K562 (cell line): Measurements from ENCODE around the gene ATP6V0D1. TPM values are rescaled to one million over a fixed set of nuclear protein-coding genes. Genes with fewer than 3 reads are reported as not detected.

ENCODE experiments used
- ATAC-seq: fragments of 200-7000 bp; cut with Tn5 transposase; 3 replicates; pipeline ENCODE4 v1.9.1; 2020; ENCODE audit warnings: moderate library complexity
- BruUV-seq: library from RNA; stranded (reverse); fragments of 400-500 nt; replicated peaks from 2 replicates; lab custom pipeline; 2021; lab: Mats Ljungman, UMichigan
- CTCF ChIA-PET: fragments of 300-600 bp; formaldehyde crosslinking; extraction: SDS; loops from one replicate; lab custom pipeline; 2021; ENCODE audit warnings: low intra/inter-chr PET ratio; lab: Yijun Ruan, JAX
- POLR2A ChIA-PET: fragments of 300-600, 350-650 bp; sonication (Branson Sonifier 250); formaldehyde crosslinking; extraction: SDS; loops from one replicate; lab custom pipeline; 2021; ENCODE audit warnings: antibody characterized with exemption, inconsistent platforms; lab: Yijun Ruan, JAX
- DNase-seq, 4 experiments: peaks; one replicate each; pipeline versions ENCODE4 v3.0.0 to v3.0.0-alpha.2; 2011 to 2018; ENCODE audit warnings: low spot score in 3 of 4, mixed read lengths in 3 of 4; ENCODE audit errors: extremely low read depth in 1 of 4
- FAIRE-seq: peaks from 2 replicates; lab custom pipeline; 2011; peaks lifted over from hg19 to GRCh38; lab: Jason Lieb, UNC
- H2AFZ ChIP-seq: 2 replicates; pipeline ENCODE4 v1.6.0; 2011; ENCODE audit warnings: low read depth, low read length, control low read depth, inconsistent platforms
- H3K27ac ChIP-seq: fragments of 200-600 bp; 3 replicates; pipeline ENCODE4 v1.8.0; 2011; ENCODE audit warnings: low read depth, mild to moderate bottlenecking, control low read depth, inconsistent platforms, low read length, moderate library complexity, mixed read lengths; ENCODE audit errors: extremely low read depth
- H3K27me3 ChIP-seq, 2 experiments: fragments of 300-600 bp in 1 of 2; 2 replicates in 1 of 2; 3 replicates in 1 of 2; pipeline versions ENCODE4 v1.6.0 to v1.8.0; 2011; ENCODE audit warnings: inconsistent platforms in 2 of 2, low read length in 2 of 2, mild to moderate bottlenecking in 1 of 2, mixed read lengths in 1 of 2, moderate library complexity in 1 of 2; ENCODE audit not compliant: control insufficient read depth in 2 of 2, insufficient read depth in 2 of 2
- H3K36me3 ChIP-seq: fragments of 300-600 bp; 3 replicates; pipeline ENCODE4 v1.8.0; 2011; ENCODE audit warnings: mild to moderate bottlenecking, low read length, inconsistent platforms; ENCODE audit not compliant: control insufficient read depth, insufficient read depth
- H3K4me1 ChIP-seq, 2 experiments: fragments of 200-600 bp in 1 of 2; replicated peaks in 1 of 2; 2 replicates in 1 of 2; 3 replicates in 1 of 2; pipeline versions ENCODE4 v1.5.1 to v1.8.0; 2011; ENCODE audit warnings: inconsistent platforms in 2 of 2, low read length in 2 of 2, mild to moderate bottlenecking in 1 of 2, mixed read lengths in 1 of 2, moderate library complexity in 1 of 2; ENCODE audit not compliant: control insufficient read depth in 2 of 2, insufficient read depth in 2 of 2
- H3K4me2 ChIP-seq: 2 replicates; pipeline ENCODE4 v1.6.1; 2011; ENCODE audit warnings: low read length, control low read depth, inconsistent platforms, mixed read lengths; ENCODE audit not compliant: insufficient read depth
- H3K4me3 ChIP-seq: fragments of 200-600 bp; sonication (generic), shearing (Covaris generic); 2 replicates; pipeline ENCODE4 v1.5.1; 2016; ENCODE audit warnings: control low read depth, inconsistent platforms
- H3K79me2 ChIP-seq: fragments of 200-600 bp; 3 replicates; pipeline ENCODE4 v1.8.0; 2011; ENCODE audit warnings: low read length, inconsistent platforms; ENCODE audit not compliant: control insufficient read depth, insufficient read depth
- H3K9ac ChIP-seq, 2 experiments: 2 replicates each; pipeline versions ENCODE4 v1.6.0 to v1.6.1; 2011; ENCODE audit warnings: low read depth in 2 of 2, low read length in 2 of 2, control low read depth in 1 of 2, inconsistent platforms in 1 of 2, mild to moderate bottlenecking in 1 of 2, mixed read lengths in 1 of 2; ENCODE audit not compliant: insufficient read depth in 1 of 2
- H3K9me1 ChIP-seq: one replicate; pipeline ENCODE4 v1.6.0; 2011; ENCODE audit warnings: inconsistent platforms, mild to moderate bottlenecking, low read length, moderate library complexity; ENCODE audit not compliant: control insufficient read depth, insufficient read depth
- H3K9me3 ChIP-seq: replicated peaks from 2 replicates; pipeline ENCODE4 v1.5.1; 2011; ENCODE audit warnings: low read depth, low read length, inconsistent platforms; ENCODE audit not compliant: control insufficient read depth, insufficient read depth
- H4K20me1 ChIP-seq: replicated peaks from 2 replicates; pipeline ENCODE4 v1.6.1; 2011; ENCODE audit warnings: low read length, inconsistent platforms, mixed read lengths; ENCODE audit not compliant: control insufficient read depth, insufficient read depth
- ETS1 ChIP-seq: conservative IDR thresholded peaks from 2 replicates; pipeline ENCODE4 v1.6.1; 2011; ENCODE audit warnings: low read depth, mild to moderate bottlenecking, low read length; ENCODE audit not compliant: control insufficient read depth
- FOXK1 ChIP-seq: sonication (generic); formaldehyde crosslinking; IDR thresholded peaks from 2 replicates; pipeline ENCODE4 v1.8.0; 2022; ENCODE audit warnings: missing genetic modification reagents, mild to moderate bottlenecking, borderline replicate concordance
- GTF2A2 ChIP-seq: IDR thresholded peaks from 2 replicates; pipeline ENCODE4 v1.6.1; 2016; ENCODE audit warnings: mild to moderate bottlenecking, missing genetic modification characterization, missing compliant biosample characterization
- HDGF ChIP-seq: fragments of 450-650 bp; IDR thresholded peaks from 2 replicates; pipeline ENCODE4 v1.6.1; 2016
- MNT ChIP-seq, 2 experiments: fragments of 450-650 bp; conservative IDR thresholded peaks; 2 replicates each; pipeline ENCODE4 v1.6.1; 2017; ENCODE audit warnings: mild to moderate bottlenecking in 2 of 2, moderate library complexity in 2 of 2
- NFIC ChIP-seq: fragments of 450-650 bp; IDR thresholded peaks from 2 replicates; pipeline ENCODE4 v1.6.1; 2017; ENCODE audit warnings: mild to moderate bottlenecking, inconsistent platforms
- PCBP2 ChIP-seq: fragments of 200-400 bp; formaldehyde crosslinking; IDR thresholded peaks from 2 replicates; pipeline ENCODE4 v1.6.1; 2018; ENCODE audit warnings: low read length, low read depth, mild to moderate bottlenecking, moderate library complexity; ENCODE audit not compliant: poor library complexity, severe bottlenecking
- PHB ChIP-seq: fragments of 250-450 bp; sonication (Bioruptor Pico); IDR thresholded peaks from 2 replicates; pipeline ENCODE4 v1.5.0; 2021
- SMARCC2 ChIP-seq: fragments of 450-650 bp; IDR thresholded peaks from 2 replicates; pipeline ENCODE4 v1.6.1; 2017; ENCODE audit warnings: antibody characterized with exemption, moderate library complexity, mild to moderate bottlenecking, low read depth
- U2AF2 ChIP-seq: fragments of 200-400 bp; formaldehyde crosslinking; optimal IDR thresholded peaks from 2 replicates; pipeline ENCODE3; 2017; ENCODE audit warnings: low read depth, mild to moderate bottlenecking, low read length
- ZNF263 ChIP-seq: sonication (generic); formaldehyde crosslinking; IDR thresholded peaks from 2 replicates; pipeline ENCODE4 v1.8.0; 2022; ENCODE audit warnings: mild to moderate bottlenecking, missing genetic modification reagents, borderline replicate concordance
- ZNF280A ChIP-seq: fragments of 450-650 bp; IDR thresholded peaks from 2 replicates; pipeline ENCODE4 v1.6.1; 2018; ENCODE audit warnings: mild to moderate bottlenecking, low read depth; ENCODE audit not compliant: partially characterized antibody
- ZNF57 ChIP-seq: fragments of 450-650 bp; formaldehyde crosslinking; IDR thresholded peaks from 2 replicates; pipeline ENCODE4 v1.4.0; 2020; ENCODE audit warnings: mild to moderate bottlenecking, moderate library complexity
- WGBS: fragments of 100-300 bp; shearing (Covaris generic); methylation state at CpG from one replicate; pipeline ENCODE4 v1.1.6; 2016; ENCODE audit warnings: low coverage, mixed read lengths; ENCODE audit not compliant: insufficient coverage; ENCODE audit errors: missing lambda C conversion rate; 5-methylcytosine and 5-hydroxymethylcytosine counted together
- in situ Hi-C: fragments of 300-500 bp; cut with MboI; formaldehyde crosslinking; loops from 4 replicates; pipeline ENCODE4 v1.15.0; 2018; ENCODE audit warnings: inconsistent platforms, mixed read lengths
- intact Hi-C: fragments of 100-400 bp; cut with micrococcal nuclease; formaldehyde crosslinking; loops from 2 replicates; pipeline ENCODE4 v1.14.2; 2022
- polyA plus RNA-seq, 8 experiments: library from polyadenylated mRNA; depleted of rRNA in 4 of 8; stranded (reverse) in 5 of 8; unstranded in 3 of 8; fragments of >200 nt; fragmentation: Nextera tagmentation in 2 of 8; fragmentation: Illumina TruSeq in 1 of 8; extraction: Ambion mirVana in 2 of 8; extraction: Trizol in 1 of 8; gene quantifications; 2 replicates each; pipeline versions ENCODE4 v1.2.1 to v1.2.3, GENCODE V29; 2011 to 2014; ENCODE audit warnings: inconsistent platforms in 1 of 8, missing spikeins in 1 of 8
- total RNA-seq, 7 experiments: library from RNA; depleted of rRNA in 6 of 7; stranded (reverse); fragments of >200 nt in 6 of 7; fragmentation: Illumina TruSeq in 2 of 7; extraction: Trizol in 2 of 7; gene quantifications; 2 replicates each; pipeline versions ENCODE4 v1.2.1 to v1.2.3, GENCODE V29; 2011 to 2021; ENCODE audit warnings: low replicate concordance in 1 of 7

ATP6V0D1 gene
- total and polyA plus RNA-seq, 9 of the 15 experiments (the other 6 are each of a cell fraction or from before 2014, with no cell fraction given) = 23.2 to 69.7 (median 45.6) TPM

- 61% methylated on average over 7 of the region's 7 CpGs for WGBS
- no peak for TF ChIP-seq ZNF280A
- TF ChIP-seq MNT (conservative IDR thresholded peaks at IDR 0.05) = no peak
- TF ChIP-seq FOXK1 = no peak
- TF ChIP-seq HDGF = no peak
- no peak for TF ChIP-seq PHB
- TF ChIP-seq ETS1 = no peak
- TF ChIP-seq ZNF57 (CRISPR knock-in tag) = no peak
- no peak for TF ChIP-seq NFIC
- no peak for TF ChIP-seq U2AF2
- no peak for TF ChIP-seq ZNF263 (CRISPR knock-in tag)
- no peak for TF ChIP-seq SMARCC2
- TF ChIP-seq PCBP2 = no peak
- TF ChIP-seq GTF2A2 (tag) = no peak
- H3K4me3 ChIP-seq = no peak overlapping the region
- H2AFZ ChIP-seq = no peak overlapping the region
- peaks cover 21% of the 10 kb centered on the region for H3K9me1 ChIP-seq
- ChIA-PET CTCF (no interaction called here), POLR2A (interaction anchor here (0.6 to 1.3 kb wide), 4 partner anchors 7 to 184 kb away, joined by 3 to 6 read pairs (median 3); no protein-coding TSS in a partner anchor)
- H3K4me1 ChIP-seq = peaks cover 26 to 46% of the 10 kb centered on the region in 2 experiments
- DNase-seq = no peak
- peak overlapping the region; percentile 7 to 85; a peak in 3 of 4 replicates for H3K9ac ChIP-seq
- in situ Hi-C loops = no loop called here
- no peak overlapping the region for H3K4me2 ChIP-seq
- FAIRE-seq = peak; percentile 11
- intact Hi-C loops = no loop called here
- BruUV-seq = no TSS peak
- H3K27me3 ChIP-seq = no peaks in the 10 kb centered on the region
- no peaks in the 10 kb centered on the region for H3K9me3 ChIP-seq
- ATAC-seq = 0 out of 3 replicates have a peak, but pooled peaks have one; percentile 31
- peaks cover 35% of the 10 kb centered on the region for H3K79me2 ChIP-seq
- H3K27ac ChIP-seq = peak overlapping the region; percentile 15; the same call in 2 of the 3 replicates
- H3K36me3 ChIP-seq = peaks cover 26% of the 10 kb centered on the region; the same call in 2 of the 3 replicates
- peaks cover 41% of the 10 kb centered on the region for H4K20me1 ChIP-seq
Measured at GRCh38 chr16:67459066-67459860, 21.7 kb downstream of the ATP6V0D1 start.
